ENCODE results near the gene OR2W3.
A peak's percentile ranks its signal among the peaks of the same experiment; 100 is the strongest.

OR2W3 gene

DNA sequence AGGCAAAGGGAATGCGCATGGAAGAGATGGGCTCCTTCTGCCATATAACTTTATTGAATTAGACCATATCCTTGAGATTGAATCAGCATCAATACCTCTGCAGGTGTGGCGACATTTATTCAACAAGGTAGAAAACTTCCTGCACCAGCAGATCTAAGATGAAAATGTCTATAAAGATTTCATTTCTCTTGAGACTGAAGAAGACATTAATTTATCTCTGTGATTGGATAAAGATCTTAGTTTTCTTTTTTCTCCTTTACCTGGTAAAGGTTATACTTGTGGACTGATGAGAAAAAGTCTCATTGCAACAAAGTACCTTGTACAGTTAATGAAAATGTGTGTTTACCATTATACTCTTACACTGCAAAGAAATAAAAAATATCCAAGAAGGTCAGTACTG, 24.6 kb downstream of the OR2W3 start, which contains the start of gene OR2T8:
Gene OR2T8 (plus strand): TSS at position 301 of the 400 bp plus-strand sequence. CDS start 766 bp downstream, outside the sequence.
- DNase-seq (ENCODE audit: low spot score): no peak

DNA sequence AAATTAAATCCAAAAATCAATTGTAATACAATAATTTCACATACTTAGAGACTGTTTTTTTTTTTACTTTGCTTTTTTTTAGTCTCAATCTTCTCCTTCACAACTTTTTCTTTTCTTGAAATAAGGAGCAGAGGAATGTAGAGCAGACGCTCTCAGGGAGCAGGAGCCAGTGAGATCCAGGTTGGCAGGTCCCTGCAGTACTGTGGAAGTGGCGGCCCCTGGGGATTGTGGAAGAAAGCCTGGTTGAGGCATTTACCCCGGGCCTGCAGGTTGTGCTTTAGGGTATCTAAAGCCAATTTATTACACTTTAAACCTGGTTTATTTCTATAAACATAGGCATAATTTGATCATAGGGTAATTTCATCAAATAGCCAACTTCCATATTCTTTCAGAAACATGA, 28.6 kb downstream of the OR2W3 start:
- DNase-seq (ENCODE audit: low spot score): no peak

DNA sequence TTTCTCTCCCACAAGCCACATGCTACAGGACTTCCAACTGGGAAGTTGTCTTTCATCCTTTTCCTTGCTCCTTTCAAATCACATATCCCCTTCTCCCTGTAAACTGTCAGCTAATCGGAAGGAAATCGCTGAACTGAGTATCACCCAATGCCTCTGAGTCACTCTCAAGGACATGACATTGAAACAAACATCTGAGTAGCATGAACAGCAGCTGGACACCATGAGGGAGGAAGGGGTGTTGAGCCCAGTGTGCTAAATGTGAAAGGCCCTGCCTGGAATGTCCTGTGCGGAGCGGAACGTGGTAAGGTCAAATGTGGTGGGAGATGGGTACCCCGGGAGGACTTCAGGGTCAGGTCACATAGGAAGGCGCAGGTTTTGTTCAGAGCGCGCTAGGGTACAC, 29.5 kb downstream of the OR2W3 start, which contains the start of gene OR2AJ1:
Gene OR2AJ1 (plus strand): TSS at position 22 of the 400 bp plus-strand sequence. CDS start 8,880 bp downstream, outside the sequence.
- DNase-seq (ENCODE audit: low spot score): no peak

DNA sequence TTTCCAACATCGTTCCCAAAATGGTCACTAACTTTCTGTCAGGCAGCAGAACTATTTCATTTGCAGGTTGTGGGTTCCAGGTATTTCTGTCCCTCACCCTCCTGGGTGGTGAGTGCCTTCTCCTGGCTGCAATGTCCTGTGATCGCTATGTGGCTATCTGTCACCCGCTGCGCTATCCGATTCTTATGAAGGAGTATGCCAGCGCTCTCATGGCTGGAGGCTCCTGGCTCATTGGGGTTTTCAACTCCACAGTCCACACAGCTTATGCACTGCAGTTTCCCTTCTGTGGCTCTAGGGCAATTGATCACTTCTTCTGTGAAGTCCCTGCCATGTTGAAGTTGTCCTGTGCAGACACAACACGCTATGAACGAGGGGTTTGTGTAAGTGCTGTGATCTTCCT, 38.6 kb downstream of the OR2W3 start:
- DNase-seq (ENCODE audit: low spot score): no peak

DNA sequence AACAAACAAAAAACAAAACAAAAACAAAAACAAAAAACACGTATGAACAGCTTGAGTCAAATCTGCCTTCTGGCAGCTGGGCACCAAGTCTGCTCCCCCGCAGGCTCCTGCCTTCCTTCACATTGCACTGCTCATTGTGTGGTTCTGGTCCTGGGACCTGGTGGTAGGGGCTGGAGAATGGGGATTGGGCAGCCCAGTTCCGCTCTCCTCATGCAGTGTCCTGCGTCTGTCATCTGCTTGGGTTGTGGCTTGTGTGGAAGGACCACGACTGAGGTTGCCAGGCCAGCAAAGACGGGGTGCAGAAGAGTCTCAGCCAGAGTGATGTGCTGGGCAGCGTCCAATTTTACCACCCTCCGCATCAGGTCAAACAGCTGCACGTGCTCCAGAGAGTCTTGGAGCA, 40.4 kb downstream of the OR2W3 start:
- DNase-seq (ENCODE audit: low spot score): no peak

DNA sequence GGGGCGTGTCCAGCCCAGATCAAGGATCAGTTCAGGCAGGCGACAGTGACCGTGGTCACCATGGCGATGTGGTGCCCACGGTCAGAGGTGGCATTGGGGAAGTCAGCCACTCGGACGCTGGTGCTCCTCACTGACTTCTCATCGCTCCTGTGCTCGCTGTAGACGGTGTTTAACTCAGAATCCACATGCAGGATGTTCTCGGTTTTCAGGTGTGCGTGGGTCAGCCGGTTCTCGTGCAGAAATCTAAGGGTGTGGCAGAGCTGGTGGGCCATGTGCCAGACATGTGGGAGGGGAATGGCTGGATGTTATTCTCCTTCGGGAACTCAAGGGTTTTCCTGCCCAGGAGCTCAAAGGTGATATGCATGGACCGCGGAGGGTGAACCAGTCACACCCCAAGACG, 41.0 kb downstream of the OR2W3 start:
- no peak for DNase-seq (ENCODE audit: low spot score)

DNA sequence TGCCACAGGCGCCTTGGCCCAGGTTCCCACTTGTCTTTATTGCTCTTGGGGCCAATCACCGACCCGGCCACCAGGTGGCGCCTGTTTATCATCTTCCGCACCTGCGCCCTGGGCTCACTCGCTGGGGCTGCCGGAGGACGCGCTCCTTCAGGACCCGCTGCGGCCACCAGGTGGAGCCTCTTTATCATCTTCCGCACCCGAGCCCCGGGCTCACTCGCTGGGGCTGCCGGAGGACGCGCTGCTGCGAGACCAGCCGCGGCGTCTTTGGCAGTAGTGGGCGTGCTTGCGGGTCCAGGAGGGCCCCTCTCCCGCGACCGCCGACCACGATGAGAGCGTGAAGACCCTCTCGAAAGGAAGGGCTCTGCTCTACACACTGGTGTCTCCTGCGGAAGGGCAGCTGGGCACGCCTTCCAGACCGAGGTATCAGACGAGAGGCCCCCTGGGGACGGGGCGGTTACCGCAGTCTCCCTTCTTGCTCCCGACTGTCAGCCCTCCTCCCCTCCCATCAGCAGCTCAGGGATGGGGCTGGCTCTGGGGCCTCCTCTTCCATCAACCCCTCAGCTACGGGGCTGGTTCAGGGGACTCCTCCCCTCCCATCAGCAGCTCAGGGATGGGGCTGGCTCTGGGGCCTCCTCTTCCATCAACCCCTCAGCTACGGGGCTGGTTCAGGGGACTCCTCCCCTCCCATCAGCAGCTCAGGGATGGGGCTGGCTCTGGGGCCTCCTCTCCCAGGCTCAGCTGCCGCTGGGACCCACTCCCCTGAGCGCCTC, 41.8 kb downstream of the OR2W3 start:
- DNase-seq (ENCODE audit: low spot score): peak; percentile 78

DNA sequence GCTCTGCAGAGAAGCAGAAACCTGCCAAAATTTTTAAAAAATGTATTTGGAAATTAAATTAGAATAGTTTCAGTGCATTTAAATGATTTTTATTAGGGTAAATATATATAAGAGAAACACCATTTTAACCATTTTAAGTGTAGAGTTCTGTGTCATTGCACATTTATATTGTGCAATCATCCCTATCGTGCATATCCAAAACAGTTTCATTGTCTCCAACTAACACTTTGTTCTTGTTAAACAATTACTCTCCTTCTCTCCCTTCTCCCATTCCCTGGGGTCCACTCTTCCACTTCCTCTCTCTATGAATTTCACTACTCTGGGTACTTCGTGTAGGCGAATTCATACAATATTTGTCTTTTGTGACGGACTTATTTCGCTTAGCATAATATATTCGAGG, 47.2 kb downstream of the OR2W3 start:
- no peak for DNase-seq (ENCODE audit: low spot score)
